HT-29 (cell line): ENCODE results near the gene USP28. TPM values are rescaled to one million over a fixed set of nuclear protein-coding genes. Genes with fewer than 3 reads are reported as not detected.
A peak's percentile ranks its signal among the peaks of the same experiment; 100 is the strongest.
"Not testable (repeated sequence)": the region's sequence is repeated elsewhere in the genome, so short reads cannot be mapped to it uniquely, and the experiment has no call there.

Experiments
- DNase-seq: peaks from one replicate; pipeline ENCODE4 v3.0.0-alpha.2; 2015; ENCODE audit warnings: low spot score
- small RNA-seq: library from RNA; depleted of rRNA; stranded (forward); fragments of <200 nt; gene quantifications from one replicate; pipeline ENCODE3, GENCODE V24; 2014
- total RNA-seq: library from RNA; depleted of rRNA; stranded (reverse); fragments of >200 nt; shearing (Covaris generic); gene quantifications from 2 replicates; pipeline ENCODE4 v1.2.3, GENCODE V29; 2014; rRNA removed

The USP28 gene
- total RNA-seq, 1 experiment from 2014 or later, result 33.9 TPM

DNA sequence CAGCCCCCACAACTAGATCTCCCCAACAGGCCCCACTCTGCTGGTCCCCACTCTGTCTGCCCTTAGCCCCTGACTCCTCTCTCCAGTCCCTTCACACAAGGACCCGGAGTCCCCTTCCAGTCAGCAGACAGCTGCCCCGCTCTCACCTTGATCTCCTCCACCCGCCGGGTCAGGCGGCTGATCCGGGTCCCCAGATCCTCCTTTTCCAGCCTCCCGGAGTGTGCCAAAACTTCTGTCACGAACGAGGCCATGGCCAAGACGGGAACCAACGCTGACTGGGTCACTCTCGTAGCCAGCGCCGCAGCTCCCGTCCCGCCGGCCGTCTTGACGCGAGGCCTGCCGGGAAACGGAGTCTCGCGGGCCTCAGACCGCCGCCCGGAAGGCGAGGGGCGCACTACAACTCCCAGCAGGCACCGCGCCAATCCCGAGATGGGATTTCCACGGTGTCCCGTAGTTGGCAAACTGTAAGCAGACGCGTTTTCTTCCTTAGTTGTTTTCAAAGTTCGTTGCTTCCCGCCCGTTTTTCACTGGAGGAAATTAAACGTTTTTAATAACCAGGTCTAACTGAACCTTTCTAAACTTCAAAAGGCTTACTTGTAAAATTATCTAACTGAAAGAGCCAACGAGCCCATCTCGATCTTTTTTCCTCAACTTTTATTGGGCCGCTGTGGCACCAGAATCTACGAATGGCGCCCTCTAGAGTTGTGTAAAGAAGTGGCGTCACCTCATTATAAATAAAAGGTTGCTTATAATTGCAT, 101.8 kb downstream of the USP28 start, which contains the start of gene ZW10:
ZW10 (minus strand) TSS at position 277 of the 758 bp plus-strand sequence; CDS start at position 251, 26 bp downstream.
- peak; percentile 99 for DNase-seq

- no peak for DNase-seq
Observed at GRCh38 chr11:113773092-113773415, 102.3 kb downstream of the USP28 start.

DNA sequence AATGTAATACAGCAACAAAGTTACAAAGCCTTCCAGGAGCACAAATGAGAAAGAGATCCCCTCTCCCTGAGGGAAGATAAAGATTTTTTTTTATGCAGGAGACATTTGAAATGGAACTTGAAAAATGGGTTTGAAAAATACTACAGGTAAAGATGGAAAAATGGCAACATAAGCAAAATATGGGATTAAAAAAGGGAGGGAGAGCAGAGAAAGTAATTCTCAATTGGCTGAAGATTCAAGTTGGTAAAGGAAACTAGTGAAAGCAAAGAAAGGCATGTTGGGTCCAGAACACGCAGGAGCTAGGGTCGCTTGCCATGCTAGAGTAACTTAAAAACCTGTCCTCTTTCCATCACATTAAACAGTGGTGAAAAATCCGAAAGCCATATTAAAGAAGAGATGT, 103.4 kb downstream of the USP28 start:
- DNase-seq, result no peak

GRCh38 chr11:113764527-113765219, 110.7 kb downstream of the USP28 start:
- no peak for DNase-seq

- not testable (repeated sequence) for DNase-seq
Observed at GRCh38 chr11:113763040-113763439, 112.3 kb downstream of the USP28 start.

GRCh38 chr11:113760241-113760640, 115.1 kb downstream of the USP28 start:
- DNase-seq, result no peak

DNA sequence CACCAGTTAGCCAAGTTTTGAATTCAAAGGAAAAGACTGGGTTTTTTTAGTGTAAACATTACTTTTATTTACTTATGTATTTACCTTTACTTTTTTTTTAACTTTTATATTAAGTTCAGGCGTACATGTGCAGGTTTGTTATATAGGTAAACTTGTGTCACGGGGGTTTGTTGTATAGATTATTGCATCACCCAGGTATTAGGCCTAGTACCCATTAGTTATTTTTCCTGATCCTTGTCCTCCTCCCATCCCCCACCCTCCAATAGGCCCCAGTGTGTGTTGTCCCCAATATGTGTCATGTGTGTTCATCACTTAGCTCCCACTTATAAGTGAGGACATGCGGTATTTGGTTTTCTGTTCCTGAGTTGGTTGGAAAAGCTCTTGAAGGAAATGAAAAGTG, 122.4 kb downstream of the USP28 start:
- no peak for DNase-seq

Small RNA genes lying within 50 kb of the gene (small RNA-seq; reads per million reads assigned to genes)
- gene LRRC37A13P (not detected), gene RNU6-1107P (not detected), gene RPS29P19 (not detected)

Other genes starting within 250 kb of the USP28 start
- 1.6 and 1.8 TPM in 2 replicates for gene TMPRSS5, start 169.3 kb downstream of the USP28 start, total RNA-seq
- 12.3 and 13.4 TPM in 2 replicates for gene ZW10, start 101.9 kb downstream of the USP28 start, total RNA-seq
- gene CLDN25, start 95.8 kb downstream of the USP28 start, total RNA-seq, result not detected in 2 replicates
- not detected in 2 replicates for gene HTR3B, start 29.2 kb upstream of the USP28 start, total RNA-seq
- gene HTR3A, start 99.5 kb upstream of the USP28 start, total RNA-seq, result not detected in 2 replicates
- not detected in 2 replicates for gene ZBTB16, start 184.1 kb upstream of the USP28 start, total RNA-seq